IMR-90 (cell line): ENCODE data around the gene CLIC4. TPM values are rescaled to one million over a fixed set of nuclear protein-coding genes. Genes with fewer than 3 reads are reported as not detected.

ENCODE experiments used
- ATAC-seq: fragments of 200-7000 bp; cut with Tn5 transposase; 2 replicates; pipeline ENCODE4 v1.9.1; 2020; ENCODE audit warnings: low read depth, mild to moderate bottlenecking, moderate library complexity
- BruUV-seq: library from RNA; stranded (reverse); fragments of 400-500 nt; replicated peaks from 2 replicates; lab custom pipeline; 2021; lab: Mats Ljungman, UMichigan
- CTCF ChIA-PET: fragments of 300-600 bp; formaldehyde crosslinking; extraction: SDS; loops from one replicate; lab custom pipeline; 2021; ENCODE audit warnings: antibody characterized with exemption; lab: Yijun Ruan, JAX
- POLR2A ChIA-PET: fragments of 300-600 bp; sonication (Branson Sonifier 250); formaldehyde crosslinking; loops from one replicate; lab custom pipeline; 2022; ENCODE audit warnings: antibody characterized with exemption; ENCODE audit not compliant: unreplicated experiment; lab: Charles Lee
- DNase-seq: peaks from one replicate; pipeline ENCODE4 v3.0.0; 2013
- H2AFZ ChIP-seq: replicated peaks from 2 replicates; pipeline ENCODE3; 2013; ENCODE audit warnings: low read length, mild to moderate bottlenecking; ENCODE audit not compliant: poor library complexity
- H2AK5ac ChIP-seq: 2 replicates; pipeline ENCODE4 v1.6.1; 2013; ENCODE audit warnings: low read depth, low read length, inconsistent platforms
- H2AK9ac ChIP-seq: replicated peaks from 2 replicates; pipeline ENCODE3; 2013; ENCODE audit warnings: mild to moderate bottlenecking, low read depth, low read length, moderate library complexity; ENCODE audit not compliant: poor library complexity
- H2BK120ac ChIP-seq: 2 replicates; pipeline ENCODE4 v1.6.1; 2013; ENCODE audit warnings: low read depth, low read length, inconsistent platforms
- H2BK15ac ChIP-seq: 3 replicates; pipeline ENCODE4 v1.6.1; 2013; ENCODE audit warnings: low read depth, low read length, inconsistent platforms
- H2BK20ac ChIP-seq: 2 replicates; pipeline ENCODE4 v1.6.1; 2013; ENCODE audit warnings: low read depth, mild to moderate bottlenecking, inconsistent platforms, low read length, moderate library complexity
- H2BK5ac ChIP-seq: 2 replicates; pipeline ENCODE4 v1.6.1; 2013; ENCODE audit warnings: mild to moderate bottlenecking, low read depth, low read length, inconsistent platforms; ENCODE audit not compliant: poor library complexity, severe bottlenecking
- H3K14ac ChIP-seq: replicated peaks from 2 replicates; pipeline ENCODE4 v1.6.1; 2013; ENCODE audit warnings: low read depth, low read length, inconsistent platforms
- H3K18ac ChIP-seq: 2 replicates; pipeline ENCODE4 v1.6.1; 2013; ENCODE audit warnings: low read depth, low read length, control low read depth
- H3K23ac ChIP-seq: 2 replicates; pipeline ENCODE4 v1.6.1; 2013; ENCODE audit warnings: low read depth, low read length, inconsistent platforms
- H3K27ac ChIP-seq: 2 replicates; pipeline ENCODE4 v1.5.1; 2013; ENCODE audit warnings: mild to moderate bottlenecking, control low read depth, low read length; ENCODE audit not compliant: insufficient read depth
- H3K27me3 ChIP-seq: 2 replicates; pipeline ENCODE4 v1.6.1; 2013; ENCODE audit warnings: low read length; ENCODE audit not compliant: control insufficient read depth, insufficient read depth
- H3K36me3 ChIP-seq: 2 replicates; pipeline ENCODE4 v1.6.1; 2013; ENCODE audit warnings: low read length, mixed read lengths; ENCODE audit not compliant: control insufficient read depth, insufficient read depth
- H3K4ac ChIP-seq: 2 replicates; pipeline ENCODE4 v1.6.1; 2013; ENCODE audit warnings: low read depth, low read length, inconsistent platforms
- H3K4me1 ChIP-seq: 2 replicates; pipeline ENCODE4 v1.6.1; 2013; ENCODE audit warnings: low read length, mixed read lengths; ENCODE audit not compliant: control insufficient read depth, insufficient read depth
- H3K4me2 ChIP-seq: 2 replicates; pipeline ENCODE4 v1.6.1; 2013; ENCODE audit warnings: low read depth, mild to moderate bottlenecking, control low read depth, low read length, moderate library complexity
- H3K4me3 ChIP-seq: 2 replicates; pipeline ENCODE4 v1.5.1; 2013; ENCODE audit warnings: low read depth, mild to moderate bottlenecking, control low read depth, low read length, moderate library complexity; ENCODE audit not compliant: insufficient read depth
- H3K56ac ChIP-seq: 2 replicates; pipeline ENCODE4 v1.6.1; 2013; ENCODE audit warnings: low read length, inconsistent platforms; ENCODE audit not compliant: insufficient read depth; ENCODE audit errors: extremely low read depth
- H3K79me1 ChIP-seq, 2 experiments: 2 replicates each; pipeline ENCODE4 v1.6.1; 2013; ENCODE audit warnings: low read length in 2 of 2, inconsistent platforms in 1 of 2, low read depth in 1 of 2
- H3K9ac ChIP-seq: 2 replicates; pipeline ENCODE4 v1.6.1; 2013; ENCODE audit warnings: low read depth, low read length, control low read depth
- H3K9me1 ChIP-seq: 2 replicates; pipeline ENCODE4 v1.6.1; 2013; ENCODE audit warnings: low read length, inconsistent platforms; ENCODE audit not compliant: insufficient read depth
- H3K9me3 ChIP-seq: 2 replicates; pipeline ENCODE4 v1.6.1; 2013; ENCODE audit warnings: low read length; ENCODE audit not compliant: control insufficient read depth, insufficient read depth
- H4K20me1 ChIP-seq: 2 replicates; pipeline ENCODE4 v1.6.1; 2013; ENCODE audit warnings: low read length, inconsistent platforms; ENCODE audit not compliant: insufficient read depth
- H4K5ac ChIP-seq: 2 replicates; pipeline ENCODE4 v1.6.1; 2013; ENCODE audit warnings: mild to moderate bottlenecking, low read depth, low read length, control low read depth
- H4K8ac ChIP-seq, 2 experiments: 2 replicates each; pipeline ENCODE4 v1.6.1; 2013; ENCODE audit warnings: low read depth in 2 of 2, low read length in 2 of 2, control low read depth in 1 of 2, inconsistent platforms in 1 of 2
- H4K91ac ChIP-seq: 2 replicates; pipeline ENCODE4 v1.6.1; 2013; ENCODE audit warnings: low read depth, low read length, inconsistent platforms; ENCODE audit not compliant: insufficient read depth
- BHLHE40 ChIP-seq: fragments of 150-350 bp; IDR thresholded peaks from 2 replicates; pipeline ENCODE4 v1.6.1; 2016; ENCODE audit warnings: mild to moderate bottlenecking, low read depth, low read length
- ELK1 ChIP-seq: fragments of 150-350 bp; IDR thresholded peaks from 2 replicates; pipeline ENCODE4 v1.6.1; 2016; ENCODE audit warnings: low read depth, mild to moderate bottlenecking, low read length, moderate library complexity, borderline replicate concordance
- POLR2A ChIP-seq: IDR thresholded peaks from 2 replicates; pipeline ENCODE4 v1.6.1; 2012; ENCODE audit warnings: mild to moderate bottlenecking, low read depth, low read length
- SMC3 ChIP-seq: fragments of 150-350 bp; IDR thresholded peaks from 2 replicates; pipeline ENCODE4 v1.6.1; 2016; ENCODE audit warnings: low read depth, mild to moderate bottlenecking, antibody characterized with exemption, low read length, moderate library complexity
- WGBS, 2 experiments: methylation state at CpG; one replicate each; pipeline versions ENCODE4 v1.1.5 to v1.1.7; 2013; ENCODE audit warnings: missing lambda C conversion rate in 2 of 2; ENCODE audit not compliant: insufficient read length in 1 of 2; ENCODE audit errors: extremely low coverage in 2 of 2; 5-methylcytosine and 5-hydroxymethylcytosine counted together
- dilution Hi-C: fragments of 300-500 bp; cut with HindIII; formaldehyde crosslinking; loops from one replicate; pipeline ENCODE4 v1.14.3; 2018; ENCODE audit warnings: low sequenced_read_pairs; ENCODE audit not compliant: unreplicated experiment
- in situ Hi-C: fragments of 300-500 bp; cut with MboI; formaldehyde crosslinking; loops from 3 replicates; pipeline ENCODE4 v1.14.3; 2019; ENCODE audit warnings: low sequenced_read_pairs, inconsistent platforms, mixed read lengths
- intact Hi-C: fragments of 100-400 bp; cut with micrococcal nuclease; formaldehyde crosslinking; loops from 2 replicates; pipeline ENCODE4 v1.10.0; 2022
- polyA plus RNA-seq, 3 experiments: library from polyadenylated mRNA; depleted of rRNA; stranded (reverse); fragments of >200 nt; gene quantifications; 2 replicates each; pipeline ENCODE4 v1.2.3, GENCODE V29; 2012; ENCODE audit warnings: low replicate concordance in 1 of 3
- total RNA-seq: library from RNA; depleted of rRNA; stranded (reverse); fragments of >200 nt; gene quantifications from 2 replicates; pipeline ENCODE4 v1.2.3, GENCODE V29; 2012

Gene CLIC4
- total and polyA plus RNA-seq, 2 of the 4 experiments (the other 2 are of a cell fraction): 242 to 392 TPM

- CTCF ChIA-PET: interaction anchor here (1.3 kb wide), 1 partner anchor 27 kb away, joined by 4 read pairs; no protein-coding TSS in a partner anchor
- intact Hi-C loops: no loop called here
- H3K36me3 ChIP-seq: peaks cover 7% of the 10 kb centered on the region
Observed at GRCh38 chr1:24803220-24803619, 58.0 kb downstream of the CLIC4 start.

More at GRCh38 chr1:24803220-24803619, 58.0 kb downstream of the CLIC4 start:
- Histone ChIP-seq H3K4me3 (no peak overlapping the region), H4K8ac (no peak overlapping the region), H4K91ac (no peak overlapping the region), H3K27me3 (no peaks in the 10 kb centered on the region), H2BK15ac (no peak overlapping the region), H3K18ac (no peak overlapping the region), H3K4me2 (no peak overlapping the region), H2AFZ (no peak overlapping the region), H2BK120ac (no peak overlapping the region), H2BK5ac (no peak overlapping the region), H4K20me1 (peaks cover 69% of the 10 kb centered on the region), H2BK20ac (no peak overlapping the region), H3K23ac (no peak overlapping the region), H3K14ac (0 out of 2 replicates have a peak overlapping the region, but pooled peaks have one; percentile 13), H2AK5ac (no peak overlapping the region), H3K9ac (no peak overlapping the region), H3K4ac (no peak overlapping the region), H3K27ac (no peak overlapping the region), H3K4me1 (peaks cover 5% of the 10 kb centered on the region), H3K79me1 (peaks cover 0 to 51% of the 10 kb centered on the region in 2 experiments; a peak in 2 of 4 replicates), H3K9me1 (peaks cover 7% of the 10 kb centered on the region; the same call in 1 of the 2 replicates), H3K9me3 (no peaks in the 10 kb centered on the region), H3K56ac (no peak overlapping the region), H4K5ac (peak overlapping the region; percentile 7; the same call in 1 of the 2 replicates), H2AK9ac (no peak overlapping the region)
- no TSS peak for BruUV-seq
- WGBS, 2 experiments: no CpG with 5 or more reads among the region's 2 CpGs
- ATAC-seq (no peak), DNase-seq (no peak)
- in situ Hi-C loops (no loop called here), dilution Hi-C loops (loop anchor here (10.0 kb wide), 1 partner anchor 48 kb away; no protein-coding TSS in a partner anchor)
- TF ChIP-seq BHLHE40 (no peak), SMC3 (no peak), ELK1 (no peak), POLR2A (no peak)
- POLR2A ChIA-PET: interaction anchor here (0.6 kb wide), 1 partner anchor 638 kb away, joined by 9 read pairs; no protein-coding TSS in a partner anchor
